HL-60/S4 treated with phorbol 12-myristate 13-acetate at 8.2 ng/mL for 4 days and 3 days (cell line): ENCODE results near the gene RPS21.
"Not testable (repeated sequence)": the region's sequence is repeated elsewhere in the genome, so short reads cannot be mapped to it uniquely, and the experiment has no call there.

ENCODE experiments used
- in situ Hi-C: fragments of 300-500 bp; cut with MboI; formaldehyde crosslinking; loops from 2 replicates; pipeline ENCODE4 v1.15.0; 2022; ENCODE audit warnings: low sequenced_read_pairs

The RPS21 gene

GRCh38 chr20:62363920-62364851 lies 22.7 kb upstream of the RPS21 start:
- in situ Hi-C loops: no loop called here

- in situ Hi-C loops: no loop called here
These were observed 21.8 kb upstream of the RPS21 start for GRCh38 chr20:62364911-62365736.

- in situ Hi-C loops: no loop called here
These were observed 21.0 kb upstream of the RPS21 start for GRCh38 chr20:62365814-62366369.

GRCh38 chr20:62366370-62367135 lies 20.4 kb upstream of the RPS21 start:
- in situ Hi-C loops: no loop called here

GRCh38 chr20:62367136-62367632 lies 19.7 kb upstream of the RPS21 start, which contains the start of gene LAMA5:
TSS of gene LAMA5 (minus strand) at chr20:62367312. CDS start at chr20:62367245, 67 bp downstream.
- in situ Hi-C loops: no loop called here

- in situ Hi-C loops: no loop called here
These were observed 19.1 kb upstream of the RPS21 start for GRCh38 chr20:62367633-62368391.

GRCh38 chr20:62368392-62368975 lies 18.4 kb upstream of the RPS21 start:
- in situ Hi-C loops: no loop called here

GRCh38 chr20:62368976-62369814 lies 17.7 kb upstream of the RPS21 start:
- in situ Hi-C loops: no loop called here

- in situ Hi-C loops: no loop called here
These were observed 17.1 kb upstream of the RPS21 start for GRCh38 chr20:62369815-62370114.

GRCh38 chr20:62370115-62370806 lies 16.6 kb upstream of the RPS21 start:
- in situ Hi-C loops: no loop called here

- in situ Hi-C loops: no loop called here
These were observed 15.9 kb upstream of the RPS21 start for GRCh38 chr20:62370807-62371587.

GRCh38 chr20:62371588-62372041 lies 15.3 kb upstream of the RPS21 start:
- in situ Hi-C loops: no loop called here

- in situ Hi-C loops: no loop called here
These were observed 14.6 kb upstream of the RPS21 start for GRCh38 chr20:62372042-62372993.

GRCh38 chr20:62373631-62374179 lies 13.2 kb upstream of the RPS21 start:
- in situ Hi-C loops: not testable (repeated sequence)

- in situ Hi-C loops: no loop called here
These were observed 12.4 kb upstream of the RPS21 start for GRCh38 chr20:62374331-62375152.
